AG04449 (cell line): Measurements from ENCODE around the gene CTSZ.
A peak's percentile ranks its signal among the peaks of the same experiment; 100 is the strongest.

ENCODE experiments used
- CTCF ChIA-PET: fragments of 350-600 bp; formaldehyde crosslinking; extraction: SDS; loops from one replicate; lab custom pipeline; 2021; ENCODE audit warnings: antibody characterized with exemption; lab: Yijun Ruan, JAX
- POLR2A ChIA-PET: fragments of 400-600, 350-600 bp; formaldehyde crosslinking; extraction: SDS; loops from one replicate; lab custom pipeline; 2020; ENCODE audit warnings: antibody characterized with exemption, inconsistent platforms; lab: Yijun Ruan, JAX
- DNase-seq: peaks from one replicate; pipeline ENCODE4 v3.0.0-alpha.2; 2010; ENCODE audit warnings: low read depth, low spot score
- H3K4me3 ChIP-seq: 2 replicates; pipeline ENCODE4 v1.5.1; 2011; ENCODE audit warnings: low read depth, mild to moderate bottlenecking, control low read depth, low read length
- CTCF ChIP-seq: IDR thresholded peaks from one replicate; pipeline ENCODE4 v1.5.1; 2011; ENCODE audit warnings: mild to moderate bottlenecking, moderate library complexity, low read length, control low read depth, inconsistent platforms; ENCODE audit not compliant: insufficient read depth; ENCODE audit errors: missing control alignments

The CTSZ gene

GRCh38 chr20:59004763-59005522, 2.1 kb downstream of the CTSZ start:
- POLR2A ChIA-PET, result interaction anchor here (1.1 kb wide), 1 partner anchor 27 kb away, joined by 4 read pairs; the partner anchor contains the start of gene ATP5F1E
- CTCF ChIA-PET, result interaction anchor here (1.0 kb wide), 1 partner anchor 27 kb away, joined by 3 read pairs; the partner anchor contains the start of gene ATP5F1E
- DNase-seq, result no peak
- no peak for TF ChIP-seq CTCF
- H3K4me3 ChIP-seq, result peak overlapping the region; percentile 69

- no peak for DNase-seq
- ChIA-PET CTCF (interaction anchor here (1.0 kb wide), 1 partner anchor 28 kb away, joined by 3 read pairs; the partner anchor contains the start of gene ATP5F1E), POLR2A (interaction anchor here (1.1 kb wide), 1 partner anchor 28 kb away, joined by 4 read pairs; the partner anchor contains the start of gene ATP5F1E)
- no peak overlapping the region for H3K4me3 ChIP-seq
- no peak for TF ChIP-seq CTCF
Observed at GRCh38 chr20:59004493-59004762, 2.6 kb downstream of the CTSZ start.

GRCh38 chr20:59003836-59004492, 3.1 kb downstream of the CTSZ start:
- no peak overlapping the region for H3K4me3 ChIP-seq
- DNase-seq, result no peak
- CTCF ChIA-PET, result interaction anchor here (1.0 kb wide), 1 partner anchor 28 kb away, joined by 3 read pairs; the partner anchor contains the start of gene ATP5F1E
- POLR2A ChIA-PET, result no interaction called here
- no peak for TF ChIP-seq CTCF

- ChIA-PET CTCF (no interaction called here), POLR2A (interaction anchor here (0.6 kb wide), 1 partner anchor 488 kb away, joined by 3 read pairs; the partner anchor contains the start of gene APCDD1L)
- no peak for TF ChIP-seq CTCF
- DNase-seq, result no peak
- no peak overlapping the region for H3K4me3 ChIP-seq
Observed at GRCh38 chr20:59002874-59003399, 4.1 kb downstream of the CTSZ start.

- no peak for TF ChIP-seq CTCF
- no peak overlapping the region for H3K4me3 ChIP-seq
- no peak for DNase-seq
- ChIA-PET CTCF (no interaction called here), POLR2A (no interaction called here)
Observed at GRCh38 chr20:59002388-59002787, 4.7 kb downstream of the CTSZ start.
